B cell (primary cell): ENCODE results near the gene PRKAB1.

Source experiments
- EZH2 ChIP-seq: IDR thresholded peaks from 2 replicates; pipeline ENCODE4 v1.6.1; 2012; ENCODE audit warnings: borderline replicate concordance, low read depth, mild to moderate bottlenecking, moderate library complexity, low read length; ENCODE audit not compliant: insufficient read depth, poor library complexity, severe bottlenecking
- TF ChIP-seq, protein P1 (sequence below): fragments of 200-600 bp; IDR thresholded peaks from one replicate; pipeline ENCODE4 v1.8.0; 2022; ENCODE audit warnings: antibody characterized with exemption, mild to moderate bottlenecking

DNA sequence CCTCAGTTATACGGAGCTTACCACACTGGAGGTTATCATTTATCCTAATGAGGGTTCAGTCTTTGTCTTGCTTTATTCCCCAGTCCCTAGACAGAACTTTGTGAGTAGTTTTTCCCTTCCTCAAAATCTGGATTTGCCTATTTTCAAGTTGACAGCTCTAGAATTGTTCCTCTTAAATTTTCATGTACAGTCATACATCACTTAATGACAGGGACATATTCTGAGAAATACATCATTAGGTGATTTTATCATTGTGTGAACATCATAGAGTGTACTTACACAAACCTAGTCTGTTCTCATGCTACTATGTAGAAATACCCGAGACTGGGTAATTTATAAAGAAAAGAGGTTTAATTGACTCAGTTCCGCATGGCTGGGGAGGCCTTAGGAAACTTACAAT lies 3.1 kb downstream of the PRKAB1 start:
- TF ChIP-seq, protein P1, sequence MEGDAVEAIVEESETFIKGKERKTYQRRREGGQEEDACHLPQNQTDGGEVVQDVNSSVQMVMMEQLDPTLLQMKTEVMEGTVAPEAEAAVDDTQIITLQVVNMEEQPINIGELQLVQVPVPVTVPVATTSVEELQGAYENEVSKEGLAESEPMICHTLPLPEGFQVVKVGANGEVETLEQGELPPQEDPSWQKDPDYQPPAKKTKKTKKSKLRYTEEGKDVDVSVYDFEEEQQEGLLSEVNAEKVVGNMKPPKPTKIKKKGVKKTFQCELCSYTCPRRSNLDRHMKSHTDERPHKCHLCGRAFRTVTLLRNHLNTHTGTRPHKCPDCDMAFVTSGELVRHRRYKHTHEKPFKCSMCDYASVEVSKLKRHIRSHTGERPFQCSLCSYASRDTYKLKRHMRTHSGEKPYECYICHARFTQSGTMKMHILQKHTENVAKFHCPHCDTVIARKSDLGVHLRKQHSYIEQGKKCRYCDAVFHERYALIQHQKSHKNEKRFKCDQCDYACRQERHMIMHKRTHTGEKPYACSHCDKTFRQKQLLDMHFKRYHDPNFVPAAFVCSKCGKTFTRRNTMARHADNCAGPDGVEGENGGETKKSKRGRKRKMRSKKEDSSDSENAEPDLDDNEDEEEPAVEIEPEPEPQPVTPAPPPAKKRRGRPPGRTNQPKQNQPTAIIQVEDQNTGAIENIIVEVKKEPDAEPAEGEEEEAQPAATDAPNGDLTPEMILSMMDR = no peak
- TF ChIP-seq EZH2 = no peak
